ENCODE results near the gene SLC22A6. TPM values are rescaled to one million over a fixed set of nuclear protein-coding genes. Genes with fewer than 3 reads are reported as not detected.

Gene SLC22A6
- total RNA-seq, 1 donor from 2014 or later = not detected

DNA sequence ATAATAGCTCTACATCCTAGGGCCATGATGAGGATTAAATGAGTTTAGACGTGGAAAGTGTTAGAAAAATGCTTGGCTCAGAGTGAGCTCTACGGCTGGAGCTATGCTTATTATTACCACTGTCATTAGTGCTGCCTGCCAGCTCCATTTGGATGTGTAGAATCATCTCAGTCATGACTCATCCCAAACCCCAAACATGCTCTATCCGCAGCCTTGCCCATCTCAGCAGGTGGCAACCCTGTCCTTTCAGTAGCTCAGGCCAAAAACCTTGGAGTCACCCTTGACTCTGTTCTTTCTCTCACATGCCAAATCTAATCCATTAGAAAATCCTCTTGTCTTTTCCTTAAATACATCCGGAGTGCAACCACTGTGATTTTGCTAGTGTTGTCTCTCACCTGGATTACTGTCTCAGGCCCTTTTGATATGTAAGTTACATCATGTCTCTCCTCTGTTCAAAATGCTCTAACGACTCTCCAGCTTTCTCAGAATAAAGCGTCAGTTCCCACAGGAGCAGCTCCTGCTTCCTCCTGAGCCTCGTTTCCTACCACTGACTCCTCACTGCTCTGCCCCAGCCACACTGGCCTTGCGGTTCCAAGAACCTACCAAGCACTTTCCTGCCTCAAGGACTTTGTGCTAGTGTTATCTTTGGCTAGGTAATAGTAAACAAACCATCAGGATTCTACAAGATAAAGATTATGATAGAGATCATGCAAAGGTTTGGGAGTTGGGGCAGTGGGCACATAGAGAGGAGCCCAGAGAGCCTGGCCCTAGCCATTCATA, 53.1 kb downstream of the SLC22A6 start:
- H3K9me3 Mint-ChIP-seq (ENCODE audit: unreplicated experiment) = peaks cover 2% of the 10 kb centered on the region
- peaks cover 23% of the 10 kb centered on the region for H3K27me3 Mint-ChIP-seq (ENCODE audit: unreplicated experiment)
- TF ChIP-seq, protein P1, sequence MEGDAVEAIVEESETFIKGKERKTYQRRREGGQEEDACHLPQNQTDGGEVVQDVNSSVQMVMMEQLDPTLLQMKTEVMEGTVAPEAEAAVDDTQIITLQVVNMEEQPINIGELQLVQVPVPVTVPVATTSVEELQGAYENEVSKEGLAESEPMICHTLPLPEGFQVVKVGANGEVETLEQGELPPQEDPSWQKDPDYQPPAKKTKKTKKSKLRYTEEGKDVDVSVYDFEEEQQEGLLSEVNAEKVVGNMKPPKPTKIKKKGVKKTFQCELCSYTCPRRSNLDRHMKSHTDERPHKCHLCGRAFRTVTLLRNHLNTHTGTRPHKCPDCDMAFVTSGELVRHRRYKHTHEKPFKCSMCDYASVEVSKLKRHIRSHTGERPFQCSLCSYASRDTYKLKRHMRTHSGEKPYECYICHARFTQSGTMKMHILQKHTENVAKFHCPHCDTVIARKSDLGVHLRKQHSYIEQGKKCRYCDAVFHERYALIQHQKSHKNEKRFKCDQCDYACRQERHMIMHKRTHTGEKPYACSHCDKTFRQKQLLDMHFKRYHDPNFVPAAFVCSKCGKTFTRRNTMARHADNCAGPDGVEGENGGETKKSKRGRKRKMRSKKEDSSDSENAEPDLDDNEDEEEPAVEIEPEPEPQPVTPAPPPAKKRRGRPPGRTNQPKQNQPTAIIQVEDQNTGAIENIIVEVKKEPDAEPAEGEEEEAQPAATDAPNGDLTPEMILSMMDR (IDR thresholded peaks at IDR 0.05; ENCODE audit: partially characterized antibody, unreplicated experiment) = no peak
- H3K27ac Mint-ChIP-seq (ENCODE audit: unreplicated experiment) = no peak overlapping the region
- H3K36me3 Mint-ChIP-seq (ENCODE audit: unreplicated experiment) = no peaks in the 10 kb centered on the region
- no peak overlapping the region for H3K4me3 Mint-ChIP-seq (ENCODE audit: unreplicated experiment)
- no peak for DNase-seq
- no peaks in the 10 kb centered on the region for H3K4me1 Mint-ChIP-seq (ENCODE audit: low read depth, unreplicated experiment)

GRCh38 chr11:62930666-62931065, 54.1 kb downstream of the SLC22A6 start:
- Mint-ChIP-seq H3K4me1 (ENCODE audit: low read depth, unreplicated experiment) (no peaks in the 10 kb centered on the region), H3K27ac (ENCODE audit: unreplicated experiment) (no peak overlapping the region), H3K4me3 (ENCODE audit: unreplicated experiment) (no peak overlapping the region), H3K36me3 (ENCODE audit: unreplicated experiment) (no peaks in the 10 kb centered on the region), H3K27me3 (ENCODE audit: unreplicated experiment) (peaks cover 23% of the 10 kb centered on the region), H3K9me3 (ENCODE audit: unreplicated experiment) (peaks cover 2% of the 10 kb centered on the region)
- DNase-seq = no peak
- TF ChIP-seq, protein P1 (IDR thresholded peaks at IDR 0.05; ENCODE audit: partially characterized antibody, unreplicated experiment) = no peak

DNA sequence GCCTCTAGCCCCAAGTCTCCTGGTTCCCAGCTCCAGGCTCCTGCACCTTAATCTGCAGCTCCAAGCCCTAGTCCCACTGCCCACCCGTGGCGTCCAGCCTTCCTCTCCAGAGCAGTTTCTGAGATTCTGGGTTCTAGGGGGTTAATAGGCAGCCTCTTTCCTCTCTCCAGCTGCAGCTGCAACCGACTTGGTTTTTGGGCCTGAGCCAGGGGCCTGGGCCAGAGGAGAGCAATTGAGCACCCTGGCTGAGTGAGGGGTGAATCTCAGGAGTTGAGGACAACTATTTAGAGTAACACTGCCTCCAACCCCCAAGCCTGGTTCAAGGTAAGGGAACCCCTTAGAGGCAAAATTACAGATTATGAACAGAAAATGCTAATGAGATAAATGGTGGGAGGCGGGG, 54.6 kb downstream of the SLC22A6 start:
- Mint-ChIP-seq H3K9me3 (ENCODE audit: unreplicated experiment) (peaks cover 2% of the 10 kb centered on the region), H3K36me3 (ENCODE audit: unreplicated experiment) (no peaks in the 10 kb centered on the region), H3K4me3 (ENCODE audit: unreplicated experiment) (no peak overlapping the region), H3K27ac (ENCODE audit: unreplicated experiment) (no peak overlapping the region), H3K27me3 (ENCODE audit: unreplicated experiment) (peaks cover 24% of the 10 kb centered on the region), H3K4me1 (ENCODE audit: low read depth, unreplicated experiment) (no peaks in the 10 kb centered on the region)
- TF ChIP-seq, protein P1 (IDR thresholded peaks at IDR 0.05; ENCODE audit: partially characterized antibody, unreplicated experiment) = no peak
- no peak for DNase-seq

DNA sequence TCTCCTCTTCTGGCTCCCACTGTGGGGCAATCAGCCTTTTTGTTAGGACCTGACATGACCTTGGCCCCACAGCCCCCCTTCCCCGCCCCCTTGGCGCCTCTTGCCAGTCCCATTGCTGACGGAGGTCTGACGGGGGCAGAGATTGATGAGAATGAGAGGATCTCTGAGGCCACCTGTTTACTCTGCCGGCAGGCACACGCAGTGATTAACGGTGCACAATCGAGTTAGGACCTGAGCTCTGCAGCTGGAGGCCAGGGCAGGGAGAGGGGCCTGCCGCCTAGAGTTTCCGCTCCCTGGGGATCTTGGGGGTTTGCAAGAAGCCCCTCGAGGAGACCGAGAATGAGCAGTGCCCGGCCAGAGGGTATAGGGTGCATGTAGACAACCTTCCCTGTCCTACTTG, 56.8 kb downstream of the SLC22A6 start:
- Mint-ChIP-seq H3K4me1 (ENCODE audit: low read depth, unreplicated experiment) (no peaks in the 10 kb centered on the region), H3K36me3 (ENCODE audit: unreplicated experiment) (no peaks in the 10 kb centered on the region), H3K27ac (ENCODE audit: unreplicated experiment) (no peak overlapping the region), H3K4me3 (ENCODE audit: unreplicated experiment) (no peak overlapping the region), H3K9me3 (ENCODE audit: unreplicated experiment) (peaks cover 2% of the 10 kb centered on the region), H3K27me3 (ENCODE audit: unreplicated experiment) (peaks cover 25% of the 10 kb centered on the region)
- no peak for DNase-seq
- TF ChIP-seq, protein P1 (IDR thresholded peaks at IDR 0.05; ENCODE audit: partially characterized antibody, unreplicated experiment) = no peak

GRCh38 chr11:62926680-62927455, 57.9 kb downstream of the SLC22A6 start:
- peaks cover 30% of the 10 kb centered on the region for H3K27me3 Mint-ChIP-seq (ENCODE audit: unreplicated experiment)
- peaks cover 2% of the 10 kb centered on the region for H3K4me1 Mint-ChIP-seq (ENCODE audit: low read depth, unreplicated experiment)
- no peaks in the 10 kb centered on the region for H3K36me3 Mint-ChIP-seq (ENCODE audit: unreplicated experiment)
- TF ChIP-seq, protein P1 (IDR thresholded peaks at IDR 0.05; ENCODE audit: partially characterized antibody, unreplicated experiment) = no peak
- H3K9me3 Mint-ChIP-seq (ENCODE audit: unreplicated experiment) = peaks cover 2% of the 10 kb centered on the region
- peak overlapping the region; percentile 68 for H3K4me3 Mint-ChIP-seq (ENCODE audit: unreplicated experiment)
- H3K27ac Mint-ChIP-seq (ENCODE audit: unreplicated experiment) = no peak overlapping the region
- no peak for DNase-seq

Measured in glutamatergic neuron (in vitro differentiated cells).